NCI-H1048 (cell line): ENCODE measurements around the gene KRT82.
"Not testable (repeated sequence)": the region's sequence is repeated elsewhere in the genome, so short reads cannot be mapped to it uniquely, and the experiment has no call there.

Experiments
- DNase-seq: peaks from one replicate; lab custom pipeline; 2025; lab: John Stamatoyannopoulos, UW

KRT82 gene

GRCh38 chr12:52359621-52360061 is 46.5 kb downstream of the KRT82 start:
- DNase-seq: no peak

DNA sequence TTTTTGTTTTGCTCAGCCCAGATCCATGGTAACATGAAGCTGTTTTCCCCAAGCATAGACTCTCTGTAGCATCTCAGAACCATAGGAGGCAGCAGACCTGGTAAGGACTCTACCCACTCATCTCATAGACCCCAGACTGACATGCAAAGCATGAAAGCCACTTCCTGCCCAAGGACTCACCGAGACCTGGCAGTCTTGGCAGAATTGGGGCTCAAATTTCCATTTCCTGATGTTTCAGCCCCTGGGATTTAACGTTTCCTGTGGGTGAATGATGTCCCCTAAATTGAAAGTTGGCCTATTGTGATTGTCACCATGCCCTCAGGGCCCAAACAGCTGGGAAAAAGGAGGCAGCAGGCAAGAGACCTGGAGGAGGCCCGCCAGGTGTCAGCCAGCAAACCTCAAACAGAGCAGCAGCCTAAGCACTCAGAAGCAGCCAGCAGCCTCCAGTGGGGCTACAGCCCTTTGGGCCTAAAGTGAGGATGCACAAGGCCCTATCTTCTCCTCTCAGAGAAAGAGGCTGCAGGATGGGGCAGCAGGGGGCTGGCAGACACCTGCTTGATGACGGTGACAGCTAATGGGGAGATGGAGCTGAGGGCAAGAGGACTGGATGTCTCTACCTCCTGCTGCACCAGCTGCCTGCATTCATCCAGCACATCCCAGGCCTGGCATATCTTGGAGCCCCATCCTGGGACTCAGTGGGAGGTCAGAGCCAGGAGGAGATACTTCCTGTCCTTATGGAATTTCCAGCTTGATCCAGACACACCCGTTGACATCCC is 47.4 kb downstream of the KRT82 start:
- no peak for DNase-seq

DNA sequence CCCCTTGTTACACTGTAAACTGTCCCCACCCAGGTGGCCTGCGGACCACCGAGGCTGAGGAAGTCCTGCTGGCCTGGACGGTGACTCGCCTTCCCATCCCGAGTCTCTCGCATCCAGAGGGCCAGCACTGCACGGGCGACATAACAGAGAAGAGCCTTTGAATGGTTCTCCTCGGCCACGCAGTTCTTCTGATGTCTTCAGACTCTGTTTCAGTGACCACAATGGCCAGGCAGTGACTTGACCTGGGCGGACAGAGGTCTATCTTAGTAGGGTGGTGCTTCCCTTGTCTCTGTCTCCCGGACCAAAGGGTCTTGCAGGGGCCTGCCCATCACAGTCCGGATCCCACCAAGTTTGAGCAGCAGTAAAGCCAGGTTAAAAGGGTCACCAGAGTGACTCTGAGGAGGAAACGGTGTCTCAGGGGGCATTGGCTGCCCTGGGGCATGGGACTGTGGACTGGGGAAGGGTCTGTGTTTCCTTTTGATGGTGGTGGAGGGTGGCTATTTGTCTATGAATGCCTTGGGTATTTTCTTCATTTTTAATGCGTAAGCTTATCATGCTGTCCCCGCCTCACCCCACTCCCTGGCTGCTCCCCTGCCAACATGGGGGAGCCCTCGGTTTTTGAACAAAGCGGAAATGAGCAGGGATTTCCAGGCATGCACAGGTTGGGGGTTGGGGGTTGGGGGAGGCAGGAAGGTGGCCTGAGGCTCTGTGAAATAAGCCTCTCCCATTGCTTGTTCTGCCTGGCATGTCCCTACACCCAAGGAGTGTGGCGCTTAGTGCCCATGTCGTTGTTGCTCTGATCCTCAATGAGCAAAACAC is 49.2 kb downstream of the KRT82 start:
- DNase-seq: no peak

GRCh38 chr12:52356031-52356761 is 49.9 kb downstream of the KRT82 start:
- DNase-seq: no peak

GRCh38 chr12:52355176-52355575 is 51.0 kb downstream of the KRT82 start:
- no peak for DNase-seq

GRCh38 chr12:52354200-52354599 is 51.9 kb downstream of the KRT82 start:
- no peak for DNase-seq

- DNase-seq: no peak
Measured at GRCh38 chr12:52353766-52354165, 52.4 kb downstream of the KRT82 start.

DNA sequence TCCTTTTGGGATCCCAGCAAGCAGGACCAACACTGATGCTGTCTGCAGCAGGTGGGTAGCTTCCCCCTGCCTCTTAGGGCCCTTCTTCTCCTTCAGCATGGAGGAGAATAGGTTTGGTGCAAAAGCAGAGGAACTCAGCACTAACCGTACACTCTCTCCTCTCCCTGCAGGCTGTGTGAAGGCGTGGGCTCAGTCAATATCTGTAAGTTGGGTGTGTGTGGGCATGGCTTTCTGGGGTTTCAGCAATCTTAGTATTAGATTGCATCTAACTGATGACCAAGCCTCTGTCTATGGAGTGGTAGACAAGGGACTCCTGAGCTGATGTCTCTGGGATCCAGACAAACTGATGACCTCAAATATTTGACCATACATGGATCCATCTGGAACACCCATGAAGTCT is 53.2 kb downstream of the KRT82 start:
- DNase-seq: no peak

DNA sequence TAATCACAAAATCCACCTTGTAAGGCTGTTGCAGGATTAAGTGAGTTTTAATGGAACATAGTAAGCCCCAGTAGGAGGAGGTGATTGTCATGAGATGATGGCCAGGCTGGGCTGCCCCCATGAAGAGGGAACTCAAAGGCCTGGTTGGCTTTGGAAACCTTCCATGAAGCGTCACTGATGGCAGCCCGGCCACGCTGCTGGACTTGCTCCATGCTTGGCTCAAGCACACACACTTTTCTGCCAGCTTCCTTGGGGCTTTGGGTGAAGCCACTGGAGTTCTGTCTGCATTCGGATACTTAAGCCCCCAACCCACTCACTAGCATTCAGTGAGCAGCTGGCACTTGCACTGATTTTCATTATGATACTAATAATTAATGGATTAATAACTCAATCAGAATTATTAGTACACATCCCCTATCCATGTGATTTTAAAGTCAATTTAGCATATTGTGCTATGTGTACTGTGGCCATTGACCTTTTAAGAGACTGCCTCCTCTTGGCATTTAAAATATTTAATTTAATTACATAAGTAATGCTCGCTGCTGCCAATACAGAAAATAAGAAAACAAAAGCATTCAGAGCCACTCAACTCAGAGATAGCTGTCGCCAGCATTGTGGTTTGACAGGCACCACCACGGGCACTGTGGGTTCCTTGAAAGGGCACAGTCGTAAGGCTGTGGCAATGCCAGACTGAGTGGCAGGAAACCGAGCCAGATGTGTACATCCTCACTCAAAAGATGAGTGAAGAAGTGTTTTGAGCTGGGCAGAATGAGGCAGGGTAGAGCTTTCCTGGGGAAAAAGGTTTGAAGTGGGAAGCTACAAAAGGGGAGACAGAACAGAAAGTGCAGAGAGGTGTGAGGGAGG is 54.7 kb downstream of the KRT82 start:
- DNase-seq: no peak

DNA sequence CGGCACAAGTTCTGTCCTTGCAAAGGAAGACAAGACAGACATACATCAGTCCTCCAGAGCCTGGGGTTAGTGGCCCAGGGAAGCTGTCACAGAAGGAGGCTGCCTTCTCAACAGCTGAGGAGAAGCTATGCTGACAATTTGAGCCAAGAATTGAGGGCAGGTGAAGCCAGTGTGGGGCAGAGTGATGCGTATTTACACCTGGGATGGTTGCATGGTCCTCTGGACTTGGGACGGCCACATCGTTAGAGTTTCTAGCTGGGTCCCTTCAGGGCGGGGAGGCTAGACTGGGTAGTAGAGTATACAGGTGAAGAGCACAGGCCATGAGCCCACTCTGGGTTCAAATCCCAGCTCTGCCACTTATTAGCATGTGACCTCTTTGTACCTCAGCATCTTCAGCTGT is 55.3 kb downstream of the KRT82 start:
- no peak for DNase-seq

DNA sequence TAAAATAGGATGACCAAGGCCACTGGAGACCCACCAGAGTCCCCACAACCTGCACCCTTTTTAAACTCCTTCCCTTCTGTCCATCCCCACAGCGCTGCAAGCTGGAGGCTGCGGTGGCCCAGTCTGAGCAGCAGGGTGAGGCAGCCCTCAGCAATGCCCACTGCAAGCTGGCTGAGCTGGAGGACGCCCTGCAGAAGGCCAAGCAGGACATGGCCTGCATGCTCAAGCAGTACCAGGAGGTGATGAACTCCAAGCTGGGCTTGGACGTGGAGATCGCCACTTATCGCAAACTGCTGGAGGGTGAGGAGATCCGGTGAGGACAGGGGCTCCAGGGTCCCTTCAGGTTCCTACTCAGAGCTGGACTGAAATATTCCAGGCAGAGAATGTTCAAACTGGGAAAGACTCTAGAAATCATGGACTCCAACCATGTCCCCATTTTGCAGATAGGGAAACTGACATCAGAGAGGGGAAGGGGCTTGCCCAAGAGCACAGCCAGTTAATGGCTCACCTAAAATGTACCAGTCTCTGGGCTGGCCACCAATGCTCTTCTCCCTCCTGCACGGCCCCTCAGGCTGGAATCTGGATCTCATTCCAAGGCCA is 56.0 kb downstream of the KRT82 start:
- no peak for DNase-seq

DNA sequence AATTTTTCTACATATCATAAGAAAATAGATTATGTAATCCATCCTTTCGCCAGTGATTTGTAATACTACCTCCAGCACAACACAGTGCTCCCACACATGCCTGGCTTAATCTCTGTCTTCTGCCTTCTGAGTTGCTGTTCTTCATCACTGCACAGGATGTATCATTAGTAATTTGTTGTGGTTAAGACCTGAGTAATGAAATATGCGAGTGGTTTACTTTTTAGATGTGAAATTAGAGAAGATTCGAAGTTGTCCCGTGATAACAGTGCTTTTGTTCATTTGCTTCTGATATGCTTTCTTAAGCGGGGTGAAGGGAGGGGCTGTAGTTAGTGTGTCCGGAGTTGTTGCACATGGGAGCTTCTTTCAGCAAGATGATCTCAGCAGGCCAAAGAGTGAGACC is 56.9 kb downstream of the KRT82 start:
- DNase-seq: no peak

DNA sequence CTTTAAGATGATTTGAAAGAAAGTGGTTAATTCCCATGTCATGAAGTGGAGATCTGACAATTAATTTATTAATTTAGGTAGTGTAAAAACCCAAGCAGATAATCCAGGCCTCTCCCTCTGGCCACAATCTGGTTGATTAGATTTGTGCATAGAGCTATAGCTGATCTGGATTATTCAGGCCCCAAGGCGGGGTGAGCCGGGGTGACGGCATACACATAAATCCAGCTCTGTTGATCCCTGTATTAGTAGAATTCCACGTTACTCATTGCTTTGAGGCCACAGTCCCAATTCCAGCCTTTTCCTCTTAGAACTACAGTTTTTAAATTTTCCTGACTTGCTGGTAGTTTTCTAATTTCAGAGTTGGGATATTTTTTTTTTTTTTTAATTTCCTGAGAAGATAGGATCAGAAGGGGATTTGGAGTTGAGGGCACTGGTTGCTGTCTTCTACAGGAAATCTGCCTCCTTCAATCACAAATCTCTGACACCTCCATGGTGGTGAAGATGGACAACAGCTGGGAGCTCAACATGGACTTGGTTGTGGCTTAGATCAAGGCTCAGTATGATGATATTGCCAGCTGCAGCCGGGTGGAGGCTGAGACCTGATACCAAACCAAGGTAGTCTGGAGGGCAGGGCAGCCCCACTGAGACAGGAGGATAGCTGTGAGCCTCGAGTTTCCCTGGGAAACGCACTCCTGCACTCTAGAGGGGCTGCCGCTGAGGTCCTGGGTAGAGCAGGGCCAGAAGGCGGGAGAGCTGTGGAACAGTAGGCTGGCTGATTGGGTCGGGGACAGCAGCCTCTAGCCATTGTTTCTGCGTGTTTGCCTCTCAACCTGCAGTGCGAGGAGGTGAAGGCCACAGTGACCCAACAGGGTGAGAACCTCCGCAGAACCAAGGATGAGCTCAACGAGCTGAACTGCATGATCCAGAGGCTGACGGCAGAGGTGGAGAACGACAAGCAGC is 58.3 kb downstream of the KRT82 start:
- no peak for DNase-seq

GRCh38 chr12:52347016-52347415 is 59.1 kb downstream of the KRT82 start:
- no peak for DNase-seq

DNA sequence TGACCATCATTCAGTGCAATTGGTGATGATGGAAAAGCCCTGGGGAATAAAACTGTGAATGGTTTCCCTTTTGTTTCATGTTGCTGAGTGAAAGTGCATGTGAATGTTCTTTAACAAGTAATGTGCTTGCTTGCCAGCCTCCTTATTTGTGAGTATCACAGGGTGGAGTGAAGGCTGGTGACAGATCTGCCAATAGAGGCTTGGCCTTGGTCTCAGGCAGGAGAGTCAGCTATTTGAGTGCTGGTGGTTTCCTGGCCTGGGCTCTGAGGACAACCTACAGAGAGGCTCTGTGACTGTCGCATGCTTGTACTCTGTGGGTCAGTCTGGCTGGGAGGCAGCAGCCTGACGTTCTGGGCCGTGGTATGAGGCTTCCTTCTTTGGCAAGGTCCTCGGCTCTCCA is 59.5 kb downstream of the KRT82 start:
- no peak for DNase-seq

- not testable (repeated sequence) for DNase-seq
Measured at GRCh38 chr12:52345041-52345440, 61.1 kb downstream of the KRT82 start.

GRCh38 chr12:52344111-52344510 is 62.0 kb downstream of the KRT82 start:
- no peak for DNase-seq
